ENCODE data around the gene ADGRB3.

DNA sequence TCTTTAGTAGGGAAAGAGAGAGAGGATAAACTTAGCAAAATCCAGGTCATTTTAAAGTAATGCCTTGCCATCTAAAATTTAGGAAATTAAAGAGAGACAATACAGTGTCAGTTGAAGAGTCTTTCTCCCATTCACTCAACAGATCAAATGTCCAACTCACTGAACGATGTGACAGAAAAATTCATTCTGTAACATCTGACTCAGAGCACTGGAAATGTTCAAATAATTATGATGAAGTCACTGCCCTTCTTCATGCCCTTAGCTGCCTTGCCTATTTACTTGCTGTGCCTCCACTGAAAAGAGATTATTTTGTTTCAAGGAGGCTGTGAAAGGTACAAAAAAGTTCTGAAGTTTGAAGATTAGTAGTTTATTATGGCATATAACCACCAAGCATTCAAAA is 434.8 kb downstream of the ADGRB3 start:
- TF ChIP-seq, protein P1, sequence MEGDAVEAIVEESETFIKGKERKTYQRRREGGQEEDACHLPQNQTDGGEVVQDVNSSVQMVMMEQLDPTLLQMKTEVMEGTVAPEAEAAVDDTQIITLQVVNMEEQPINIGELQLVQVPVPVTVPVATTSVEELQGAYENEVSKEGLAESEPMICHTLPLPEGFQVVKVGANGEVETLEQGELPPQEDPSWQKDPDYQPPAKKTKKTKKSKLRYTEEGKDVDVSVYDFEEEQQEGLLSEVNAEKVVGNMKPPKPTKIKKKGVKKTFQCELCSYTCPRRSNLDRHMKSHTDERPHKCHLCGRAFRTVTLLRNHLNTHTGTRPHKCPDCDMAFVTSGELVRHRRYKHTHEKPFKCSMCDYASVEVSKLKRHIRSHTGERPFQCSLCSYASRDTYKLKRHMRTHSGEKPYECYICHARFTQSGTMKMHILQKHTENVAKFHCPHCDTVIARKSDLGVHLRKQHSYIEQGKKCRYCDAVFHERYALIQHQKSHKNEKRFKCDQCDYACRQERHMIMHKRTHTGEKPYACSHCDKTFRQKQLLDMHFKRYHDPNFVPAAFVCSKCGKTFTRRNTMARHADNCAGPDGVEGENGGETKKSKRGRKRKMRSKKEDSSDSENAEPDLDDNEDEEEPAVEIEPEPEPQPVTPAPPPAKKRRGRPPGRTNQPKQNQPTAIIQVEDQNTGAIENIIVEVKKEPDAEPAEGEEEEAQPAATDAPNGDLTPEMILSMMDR (IDR thresholded peaks at IDR 0.05): no peak
- TF ChIP-seq POLR2A (IDR thresholded peaks at IDR 0.05) (no peak), POLR2AphosphoS5 (IDR thresholded peaks at IDR 0.05) (no peak), EP300 (IDR thresholded peaks at IDR 0.05) (no peak)

All from sigmoid colon (tissue), 4 donors.